ENCODE results near the gene LCLAT1.
A peak's percentile ranks its signal among the peaks of the same experiment; 100 is the strongest.

The LCLAT1 gene

GRCh38 chr2:30684516-30684915, 237.5 kb downstream of the LCLAT1 start:
- Histone ChIP-seq H3K4me3 (ENCODE audit: low read depth in 1 of 2, low read length in 2 of 2) (no peak overlapping the region), H3K27me3 (ENCODE audit: insufficient read depth, low read length, poor library complexity) (no peaks in the 10 kb centered on the region), H3K36me3 (ENCODE audit: insufficient read depth, low read length) (no peaks in the 10 kb centered on the region), H3K4me1 (ENCODE audit: insufficient read depth, low read length) (no peaks in the 10 kb centered on the region), H3K4me2 (ENCODE audit: insufficient read depth, low read length) (no peak overlapping the region), H3K27ac (ENCODE audit: low read length) (no peak overlapping the region), H3K9me3 (ENCODE audit: insufficient read depth, low read length, severe bottlenecking) (no peaks in the 10 kb centered on the region), H3K9ac (ENCODE audit: low read depth, low read length) (no peak overlapping the region), H2AFZ (ENCODE audit: low read depth, low read length) (no peak overlapping the region), H4K20me1 (ENCODE audit: insufficient read depth, low read length) (no peaks in the 10 kb centered on the region), H3K79me2 (ENCODE audit: insufficient read depth, low read length) (no peaks in the 10 kb centered on the region)
- no peak for TF ChIP-seq EZH2 (IDR thresholded peaks at IDR 0.05; ENCODE audit: borderline replicate concordance, low read depth, low read length, severe bottlenecking)
- TF ChIP-seq CTCF (IDR thresholded peaks at IDR 0.05; ENCODE audit: borderline replicate concordance, extremely low read depth, low read length, poor library complexity, severe bottlenecking) = no peak
- ATAC-seq (ENCODE audit: insufficient read depth, low read depth) (no peak), DNase-seq (no peak)

DNA sequence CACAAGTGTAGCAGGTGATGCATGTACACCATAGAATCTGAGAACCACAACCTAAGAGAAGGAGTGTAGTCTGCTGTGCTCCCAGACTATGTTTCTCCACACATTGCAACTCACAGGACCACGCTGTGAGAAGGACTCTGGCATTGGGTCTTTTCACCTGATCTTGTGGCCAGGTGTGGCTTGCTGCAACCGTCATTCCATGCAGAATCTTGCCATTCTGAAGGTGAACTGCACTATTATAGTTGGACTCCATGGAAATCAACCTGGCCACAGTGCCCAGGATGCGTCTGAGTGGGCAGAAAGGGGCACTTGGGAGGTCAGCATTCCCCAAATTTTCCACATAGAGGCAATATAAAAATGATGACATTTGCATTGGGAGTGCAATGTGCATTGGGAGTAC, 237.9 kb downstream of the LCLAT1 start:
- no peak for ATAC-seq (ENCODE audit: insufficient read depth, low read depth)
- TF ChIP-seq CTCF (IDR thresholded peaks at IDR 0.05; ENCODE audit: borderline replicate concordance, extremely low read depth, low read length, poor library complexity, severe bottlenecking) (no peak), EZH2 (IDR thresholded peaks at IDR 0.05; ENCODE audit: borderline replicate concordance, low read depth, low read length, severe bottlenecking) (no peak)
- Histone ChIP-seq H3K36me3 (ENCODE audit: insufficient read depth, low read length) (no peaks in the 10 kb centered on the region), H3K4me1 (ENCODE audit: insufficient read depth, low read length) (no peaks in the 10 kb centered on the region), H2AFZ (ENCODE audit: low read depth, low read length) (no peak overlapping the region), H3K9ac (ENCODE audit: low read depth, low read length) (no peak overlapping the region), H4K20me1 (ENCODE audit: insufficient read depth, low read length) (no peaks in the 10 kb centered on the region), H3K27me3 (ENCODE audit: insufficient read depth, low read length, poor library complexity) (no peaks in the 10 kb centered on the region), H3K4me3 (ENCODE audit: low read depth in 1 of 2, low read length in 2 of 2) (no peak overlapping the region), H3K79me2 (ENCODE audit: insufficient read depth, low read length) (no peaks in the 10 kb centered on the region), H3K4me2 (ENCODE audit: insufficient read depth, low read length) (no peak overlapping the region), H3K27ac (ENCODE audit: low read length) (no peak overlapping the region), H3K9me3 (ENCODE audit: insufficient read depth, low read length, severe bottlenecking) (no peaks in the 10 kb centered on the region)
- no peak for DNase-seq

DNA sequence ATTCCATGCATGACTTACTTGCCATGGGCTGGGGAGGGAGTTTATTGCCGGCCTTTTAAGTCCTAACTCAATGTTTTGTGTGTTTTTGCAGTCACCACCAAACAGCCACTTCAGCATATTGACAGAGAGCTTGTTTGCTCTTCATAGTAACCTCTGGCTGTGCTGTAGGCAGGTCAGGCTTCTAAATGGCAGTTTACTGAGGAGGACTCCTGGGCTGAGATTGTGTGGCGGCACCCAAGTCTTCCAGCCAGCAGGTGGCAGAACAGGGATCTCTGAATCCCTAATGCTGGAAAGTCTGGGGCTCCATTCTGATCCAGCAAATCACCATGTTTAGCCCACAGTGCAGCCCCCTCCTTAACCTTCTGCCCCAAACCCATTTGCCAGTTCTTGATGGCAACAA, 239.0 kb downstream of the LCLAT1 start:
- no peaks in the 10 kb centered on the region for H3K79me2 ChIP-seq (ENCODE audit: insufficient read depth, low read length)
- no peak overlapping the region for H2AFZ ChIP-seq (ENCODE audit: low read depth, low read length)
- DNase-seq (no peak), ATAC-seq (ENCODE audit: insufficient read depth, low read depth) (peak; percentile 49; the same call in 1 of the 3 replicates)
- no peaks in the 10 kb centered on the region for H3K4me1 ChIP-seq (ENCODE audit: insufficient read depth, low read length)
- H3K27ac ChIP-seq (ENCODE audit: low read length) = no peak overlapping the region
- H4K20me1 ChIP-seq (ENCODE audit: insufficient read depth, low read length) = no peaks in the 10 kb centered on the region
- no peaks in the 10 kb centered on the region for H3K27me3 ChIP-seq (ENCODE audit: insufficient read depth, low read length, poor library complexity)
- TF ChIP-seq EZH2 (IDR thresholded peaks at IDR 0.05; ENCODE audit: borderline replicate concordance, low read depth, low read length, severe bottlenecking) = no peak
- peak; percentile 53 for TF ChIP-seq CTCF (IDR thresholded peaks at IDR 0.05; ENCODE audit: borderline replicate concordance, extremely low read depth, low read length, poor library complexity, severe bottlenecking)
- no peak overlapping the region for H3K4me2 ChIP-seq (ENCODE audit: insufficient read depth, low read length)
- no peak overlapping the region for H3K4me3 ChIP-seq (ENCODE audit: low read depth in 1 of 2, low read length in 2 of 2)
- H3K36me3 ChIP-seq (ENCODE audit: insufficient read depth, low read length) = no peaks in the 10 kb centered on the region
- H3K9me3 ChIP-seq (ENCODE audit: insufficient read depth, low read length, severe bottlenecking) = no peaks in the 10 kb centered on the region
- H3K9ac ChIP-seq (ENCODE audit: low read depth, low read length) = no peak overlapping the region

DNA sequence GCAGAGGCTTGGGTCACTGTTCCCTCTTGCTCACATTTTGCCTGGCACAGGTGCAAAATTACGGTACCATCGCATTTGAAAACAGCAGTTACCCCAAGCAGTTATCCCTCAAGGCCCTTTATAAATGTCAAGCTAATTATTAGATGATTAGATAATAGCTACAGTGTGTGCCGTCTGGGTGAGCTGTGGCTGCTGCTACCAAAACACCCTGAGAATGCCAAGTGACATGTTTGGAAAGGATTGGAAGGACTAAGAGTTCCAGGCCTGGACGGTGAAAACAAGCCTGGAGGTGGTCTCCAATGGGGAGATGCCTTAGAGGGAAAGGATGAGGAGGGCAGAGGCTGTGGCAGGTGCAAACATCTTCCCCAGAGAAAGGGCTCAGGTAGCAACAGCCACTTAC, 239.6 kb downstream of the LCLAT1 start:
- no peaks in the 10 kb centered on the region for H3K36me3 ChIP-seq (ENCODE audit: insufficient read depth, low read length)
- no peak for DNase-seq
- H3K79me2 ChIP-seq (ENCODE audit: insufficient read depth, low read length) = no peaks in the 10 kb centered on the region
- H3K9me3 ChIP-seq (ENCODE audit: insufficient read depth, low read length, severe bottlenecking) = no peaks in the 10 kb centered on the region
- H3K9ac ChIP-seq (ENCODE audit: low read depth, low read length) = no peak overlapping the region
- H3K27me3 ChIP-seq (ENCODE audit: insufficient read depth, low read length, poor library complexity) = no peaks in the 10 kb centered on the region
- H3K27ac ChIP-seq (ENCODE audit: low read length) = no peak overlapping the region
- no peaks in the 10 kb centered on the region for H4K20me1 ChIP-seq (ENCODE audit: insufficient read depth, low read length)
- H3K4me2 ChIP-seq (ENCODE audit: insufficient read depth, low read length) = no peak overlapping the region
- H3K4me1 ChIP-seq (ENCODE audit: insufficient read depth, low read length) = no peaks in the 10 kb centered on the region
- no peak overlapping the region for H2AFZ ChIP-seq (ENCODE audit: low read depth, low read length)
- ATAC-seq (ENCODE audit: insufficient read depth, low read depth) = no peak
- no peak for TF ChIP-seq CTCF (IDR thresholded peaks at IDR 0.05; ENCODE audit: borderline replicate concordance, extremely low read depth, low read length, poor library complexity, severe bottlenecking)
- no peak for TF ChIP-seq EZH2 (IDR thresholded peaks at IDR 0.05; ENCODE audit: borderline replicate concordance, low read depth, low read length, severe bottlenecking)
- no peak overlapping the region for H3K4me3 ChIP-seq (ENCODE audit: low read depth in 1 of 2, low read length in 2 of 2)

Data from DND-41 (cell line).